Sigmoid colon (tissue), 7 donors: ENCODE results near the gene C19orf38. TPM values are rescaled to one million over a fixed set of nuclear protein-coding genes. Genes with fewer than 3 reads are reported as not detected.

Experiments
- DNase-seq: peaks from one replicate; pipeline ENCODE4 v3.0.0-alpha.2; 2019
- H3K27ac ChIP-seq, 4 donors: fragments of 200-600 bp; sonication (generic); one replicate each; pipeline ENCODE4 v1.5.1; 2016 to 2019; ENCODE audit warnings: mild to moderate bottlenecking in 1 of 4
- H3K27me3 ChIP-seq, 3 donors: fragments of 200-600 bp; sonication (generic); one replicate each; pipeline ENCODE4 v1.5.1; 2019; ENCODE audit warnings: mild to moderate bottlenecking in 1 of 3
- H3K36me3 ChIP-seq, 4 donors: fragments of 200-600 bp; sonication (generic); one replicate each; pipeline ENCODE4 v1.5.1; 2016 to 2019
- H3K4me1 ChIP-seq, 4 donors: fragments of 200-600 bp; sonication (generic); one replicate each; pipeline ENCODE4 v1.5.1; 2017 to 2019
- H3K4me3 ChIP-seq, 4 donors: fragments of 200-600 bp; sonication (generic); one replicate each; pipeline ENCODE4 v1.5.1; 2017 to 2019; ENCODE audit warnings: mild to moderate bottlenecking in 2 of 4, moderate library complexity in 1 of 4
- H3K9me3 ChIP-seq, 4 donors: fragments of 200-600 bp in 3 of 4; sonication (generic) in 3 of 4; one replicate each; pipeline versions ENCODE4 v1.5.1 to v1.6.1; 2013 to 2019
- CTCF ChIP-seq, 4 experiments: fragments of 450-650 bp in 3 of 4; fragments of 200-600 bp in 1 of 4; IDR thresholded peaks; one replicate each; pipeline ENCODE4 v1.5.1; 2016 to 2019; ENCODE audit warnings: antibody characterized with exemption in 4 of 4, mild to moderate bottlenecking in 3 of 4, moderate library complexity in 2 of 4
- EP300 ChIP-seq, 4 donors: sonication (generic); formaldehyde crosslinking; IDR thresholded peaks; one replicate each; pipeline ENCODE4 v1.6.1; 2017; ENCODE audit warnings: antibody characterized with exemption in 4 of 4
- POLR2A ChIP-seq, 2 donors: fragments of 450-650 bp; IDR thresholded peaks; one replicate each; pipeline ENCODE4 v1.6.1; 2016; ENCODE audit warnings: antibody characterized with exemption in 2 of 2, mild to moderate bottlenecking in 2 of 2, moderate library complexity in 2 of 2
- POLR2AphosphoS5 ChIP-seq, 4 donors: sonication (generic); formaldehyde crosslinking; IDR thresholded peaks; one replicate each; pipeline ENCODE4 v1.6.1; 2017; ENCODE audit warnings: antibody characterized with exemption in 4 of 4
- WGBS, 2 donors: extraction: QIAGEN DNeasy Blood & Tissue Kit; methylation state at CpG; one replicate each; pipeline ENCODE4 v1.1.7; 2013; 5-methylcytosine and 5-hydroxymethylcytosine counted together
- intact Hi-C: fragments of 100-400 bp; cut with DNase I; formaldehyde crosslinking; loops from one replicate; pipeline ENCODE4 v1.15.1; 2023
- polyA plus RNA-seq, 3 donors: library from polyadenylated mRNA; stranded (reverse); fragments of 200-250 nt; gene quantifications; one replicate each; pipeline ENCODE4 v1.2.3, GENCODE V29; 2013
- total RNA-seq, 4 donors: library from RNA; depleted of rRNA; stranded (reverse); fragments of >200 nt; gene quantifications; one replicate each; pipeline ENCODE4 v1.1.0, GENCODE V29; 2016
- donor health status: healthy with polysubstance abuse.
- donor health status: Bipolar disorder and iron deficiency.
- donor health status: healthy.

Gene C19orf38
- 1 to 10 TPM in 2 of 4 donors, under 1 TPM in 1, not detected in 1; 0.99 to 2.1 (median 2.0) TPM for total RNA-seq
- polyA plus RNA-seq: 1 to 10 TPM in 2 of 3 donors, under 1 TPM in 1; 0.92 to 3.3 (median 1.2) TPM

GRCh38 chr19:10848230-10848856, at the start of gene C19orf38:
TSS of gene C19orf38 (plus strand) at chr19:10848415. CDS start at chr19:10848509, 94 bp downstream.
- TF ChIP-seq CTCF (IDR thresholded peaks at IDR 0.05) (no peak), POLR2AphosphoS5 (IDR thresholded peaks at IDR 0.05) (no peak), POLR2A (IDR thresholded peaks at IDR 0.05) (no peak), EP300 (IDR thresholded peaks at IDR 0.05) (no peak)
- Histone ChIP-seq H3K27ac (no peak within 1 kb of the TSS), H3K4me3 (no peak within 1 kb of the TSS), H3K36me3 (no peaks in the 10 kb centered on the region), H3K27me3 (peaks cover 0 to 19% (median 0%) of the 10 kb centered on the region in 3 donors), H3K9me3 (peaks cover 0 to 6% (median 0%) of the 10 kb centered on the region in 4 donors), H3K4me1 (no peaks in the 10 kb centered on the region)
- no peak for DNase-seq
- intact Hi-C loops: no loop called here
- WGBS, 2 donors: 30 to 60% methylated on average over 14 of the region's 14 CpGs

- Histone ChIP-seq H3K27ac (peak overlapping the region in 1 of 4 donors; percentile 37), H3K4me1 (peaks cover 0 to 7% (median 0%) of the 10 kb centered on the region in 4 donors), H3K9me3 (no peaks in the 10 kb centered on the region), H3K36me3 (peaks cover 37 to 98% (median 54%) of the 10 kb centered on the region in 4 donors), H3K4me3 (no peak overlapping the region), H3K27me3 (no peaks in the 10 kb centered on the region)
- intact Hi-C loops: no loop called here
- WGBS, 2 donors: 84 to 90% methylated on average over 9 of the region's 9 CpGs
- no peak for DNase-seq
- TF ChIP-seq POLR2A (IDR thresholded peaks at IDR 0.05) (no peak), POLR2AphosphoS5 (IDR thresholded peaks at IDR 0.05) (no peak), CTCF (IDR thresholded peaks at IDR 0.05) (no peak), EP300 (IDR thresholded peaks at IDR 0.05) (no peak)
Measured at GRCh38 chr19:10800488-10800887, 47.7 kb upstream of the C19orf38 start.

GRCh38 chr19:10802479-10802878, 45.7 kb upstream of the C19orf38 start:
- no peak for DNase-seq
- Histone ChIP-seq H3K9me3 (no peaks in the 10 kb centered on the region), H3K4me3 (no peak overlapping the region), H3K4me1 (peaks cover 0 to 7% (median 0%) of the 10 kb centered on the region in 4 donors), H3K27ac (no peak overlapping the region), H3K36me3 (peaks cover 24 to 96% (median 48%) of the 10 kb centered on the region in 4 donors), H3K27me3 (no peaks in the 10 kb centered on the region)
- 97 to 98% methylated on average over 5 of the region's 5 CpGs for WGBS, 2 donors
- no peak for TF ChIP-seq CTCF (IDR thresholded peaks at IDR 0.05)
- no peak for TF ChIP-seq EP300 (IDR thresholded peaks at IDR 0.05)
- TF ChIP-seq POLR2A (IDR thresholded peaks at IDR 0.05): no peak
- TF ChIP-seq POLR2AphosphoS5 (IDR thresholded peaks at IDR 0.05): no peak
- intact Hi-C loops: no loop called here

GRCh38 chr19:10803252-10803651, 45.0 kb upstream of the C19orf38 start:
- intact Hi-C loops: no loop called here
- WGBS, 2 donors: 97% methylated on average over 9 of the region's 9 CpGs
- no peak for DNase-seq
- TF ChIP-seq CTCF (IDR thresholded peaks at IDR 0.05) (no peak), POLR2AphosphoS5 (IDR thresholded peaks at IDR 0.05) (no peak), EP300 (IDR thresholded peaks at IDR 0.05) (no peak), POLR2A (IDR thresholded peaks at IDR 0.05) (no peak)
- H3K27ac ChIP-seq: no peak overlapping the region
- H3K36me3 ChIP-seq: peaks cover 24 to 96% (median 45%) of the 10 kb centered on the region in 4 donors
- H3K9me3 ChIP-seq: no peaks in the 10 kb centered on the region
- no peak overlapping the region for H3K4me3 ChIP-seq
- H3K4me1 ChIP-seq: peaks cover 0 to 7% (median 0%) of the 10 kb centered on the region in 4 donors
- H3K27me3 ChIP-seq: no peaks in the 10 kb centered on the region
